HG03103 (cell line): ENCODE data around the gene EPHA6.
A peak's percentile ranks its signal among the peaks of the same experiment; 100 is the strongest.

ENCODE experiments used
- ATAC-seq: cut with Tn5 transposase; IDR thresholded peaks from one replicate; pipeline ENCODE4 v1.9.1; 2021; ENCODE audit warnings: low read depth; ENCODE audit not compliant: unreplicated experiment

The EPHA6 gene

DNA sequence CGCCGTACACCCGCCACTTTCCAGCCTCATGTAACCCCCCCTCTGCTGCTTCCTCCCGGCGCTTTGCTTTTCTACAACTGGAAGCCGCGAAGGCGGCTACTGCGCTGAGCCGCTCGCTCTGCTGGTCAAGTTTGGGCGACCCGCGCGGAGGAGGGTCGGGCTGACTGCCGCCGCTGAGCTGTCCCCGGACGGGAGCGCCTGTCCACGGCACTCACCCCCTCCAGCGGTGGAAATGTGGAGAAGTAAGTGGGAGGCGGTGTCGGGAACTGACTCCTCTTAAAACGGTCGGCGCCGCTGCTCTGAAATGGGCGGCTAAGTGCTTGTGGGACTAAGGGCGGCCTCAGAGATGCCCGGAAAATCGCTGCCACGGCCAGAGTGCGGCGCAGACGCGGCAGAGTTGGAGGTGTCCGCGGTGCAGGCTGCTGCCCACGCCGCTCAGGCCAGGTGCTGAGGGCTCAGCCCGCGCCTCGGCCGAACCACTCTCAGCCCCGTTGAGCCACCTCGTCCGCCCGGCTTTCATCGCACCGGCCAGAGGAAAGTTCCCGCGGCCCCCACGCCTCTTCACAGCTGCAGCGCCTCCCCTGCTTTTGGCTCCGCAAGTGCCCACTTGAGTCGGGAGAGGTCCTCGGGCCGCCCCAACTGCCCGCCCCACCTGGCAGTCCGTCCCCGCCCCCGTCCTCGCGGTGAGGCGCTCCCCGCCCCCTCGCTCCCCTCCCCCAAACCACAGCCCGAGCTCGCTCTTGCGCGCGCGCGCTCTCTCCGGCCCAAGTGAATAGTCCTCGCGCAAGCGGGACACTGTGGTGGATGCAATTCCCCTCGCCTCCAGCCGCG is at the start of gene EPHA6:
TSS of gene EPHA6 (plus strand) at position 775 of the 831 bp plus-strand sequence.
- ATAC-seq = peak; percentile 9

GRCh38 chr3:96776818-96777217 is 37.6 kb upstream of the EPHA6 start:
- no peak for ATAC-seq

DNA sequence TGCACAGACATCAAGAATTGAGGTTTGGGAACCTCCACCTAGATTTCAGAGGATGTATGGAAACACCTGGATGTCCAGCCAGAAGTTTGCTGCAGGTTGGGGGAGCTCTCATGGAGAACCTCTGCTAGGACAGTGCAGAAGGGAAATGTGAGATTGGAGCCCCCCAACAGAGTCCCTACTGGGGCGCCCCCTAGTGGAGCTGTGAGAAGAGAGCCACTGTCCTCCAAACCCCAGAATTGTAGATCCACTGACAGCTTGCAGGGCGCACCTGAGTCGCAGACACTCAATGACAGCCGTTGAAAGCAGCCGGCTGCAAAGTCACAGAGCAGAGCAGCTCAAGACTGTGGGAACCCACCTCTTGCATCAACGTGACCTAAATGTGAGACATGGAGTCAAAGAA is 34.6 kb upstream of the EPHA6 start:
- ATAC-seq = no peak

GRCh38 chr3:96796101-96796500 is 18.3 kb upstream of the EPHA6 start:
- no peak for ATAC-seq

DNA sequence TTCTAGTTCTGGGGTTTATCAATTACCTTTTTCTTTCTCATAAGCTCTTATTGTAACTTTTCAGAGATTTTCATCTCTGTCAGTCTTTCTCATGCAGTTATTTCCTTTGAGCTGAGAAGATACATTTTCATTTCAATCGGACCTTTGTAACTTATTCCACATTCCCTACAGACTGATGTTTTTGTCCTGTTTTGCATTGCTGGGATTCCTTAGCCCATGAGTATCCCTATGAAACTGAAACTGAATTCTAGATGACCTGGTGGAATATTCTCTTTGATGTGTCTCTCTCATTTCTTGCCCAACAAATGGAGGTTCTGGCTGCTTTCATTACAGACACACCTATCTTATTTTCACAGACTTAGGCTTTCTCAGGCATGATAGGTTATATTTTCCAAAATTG is 10.5 kb upstream of the EPHA6 start:
- no peak for ATAC-seq

- no peak for ATAC-seq
These were observed 8.1 kb upstream of the EPHA6 start for GRCh38 chr3:96806341-96806740.

DNA sequence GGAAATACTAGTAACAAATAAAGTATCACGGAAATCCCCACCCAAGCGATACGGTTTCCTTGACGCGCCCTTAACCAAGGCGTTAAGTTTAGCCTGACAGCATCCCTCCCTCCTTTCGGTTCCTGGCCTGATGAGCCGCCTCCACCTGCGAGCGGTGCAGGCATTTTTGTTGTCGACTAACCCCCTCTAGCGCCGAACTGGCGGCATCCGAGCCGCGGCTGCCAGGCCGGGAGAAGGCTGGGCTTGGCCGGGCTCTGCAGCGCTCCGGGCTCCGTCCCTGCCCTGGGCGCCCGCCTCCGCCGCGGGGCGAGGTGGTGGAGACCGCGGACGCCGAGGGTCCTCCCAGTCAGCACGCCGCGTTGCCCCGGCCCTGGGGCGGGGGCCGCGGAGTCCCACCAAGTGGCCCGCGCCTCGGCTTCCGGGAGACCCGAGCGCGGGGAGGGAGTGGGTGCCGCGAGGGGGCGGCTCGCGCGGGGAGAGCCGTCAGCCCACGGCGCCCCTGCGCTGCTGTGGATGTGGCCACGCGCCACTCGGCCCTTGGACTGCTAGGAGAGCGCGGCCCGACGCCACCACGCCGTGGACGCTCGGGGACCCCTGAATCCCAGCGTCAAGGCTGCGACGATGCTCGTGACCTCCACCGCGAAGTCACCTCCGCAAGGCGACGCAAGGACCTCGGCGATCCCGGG is 1.1 kb upstream of the EPHA6 start:
- ATAC-seq = peak; percentile 99

- no peak for ATAC-seq
These were observed 515 bp downstream of the EPHA6 start for GRCh38 chr3:96814651-96815567.

GRCh38 chr3:96831175-96831574 is 16.8 kb downstream of the EPHA6 start:
- no peak for ATAC-seq

GRCh38 chr3:96833301-96833700 is 18.9 kb downstream of the EPHA6 start:
- ATAC-seq = no peak

DNA sequence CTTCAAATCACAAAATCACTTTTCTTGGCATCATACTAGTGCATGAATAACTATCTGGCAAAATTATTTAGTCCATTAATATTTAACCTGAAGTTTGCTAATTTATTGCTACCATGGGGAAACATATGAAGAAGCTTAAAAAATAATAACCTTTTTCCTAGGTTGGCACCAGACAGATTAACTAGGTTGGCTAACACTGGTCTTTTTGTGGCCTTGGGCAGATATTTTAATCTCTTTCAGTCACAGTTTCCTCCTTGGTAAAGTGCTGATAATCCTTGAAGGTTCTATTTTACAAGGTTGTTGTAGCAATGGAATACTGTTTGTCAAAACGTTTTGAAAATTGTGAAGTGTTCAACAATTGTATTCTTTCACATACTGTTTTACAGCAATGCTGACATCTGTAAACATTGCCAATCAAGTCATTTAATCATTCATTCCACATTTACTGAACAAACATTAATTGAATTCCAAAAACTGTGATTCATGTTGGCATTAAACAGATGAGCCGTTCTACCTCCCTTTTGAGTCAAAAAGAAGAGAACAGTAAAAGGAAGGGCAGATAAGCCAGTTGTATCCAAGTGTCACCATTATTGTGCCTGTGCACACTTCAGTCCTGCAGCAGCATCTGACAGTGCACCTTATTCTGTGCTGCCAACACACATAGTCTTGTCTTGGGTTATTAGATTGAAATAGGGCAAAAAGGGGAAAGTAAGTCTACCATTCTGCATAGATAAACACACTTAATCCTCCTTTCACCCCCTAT is 21.9 kb downstream of the EPHA6 start:
- no peak for ATAC-seq

GRCh38 chr3:96843505-96844203 is 29.3 kb downstream of the EPHA6 start:
- no peak for ATAC-seq

GRCh38 chr3:96844204-96844514 is 29.8 kb downstream of the EPHA6 start:
- ATAC-seq = no peak

DNA sequence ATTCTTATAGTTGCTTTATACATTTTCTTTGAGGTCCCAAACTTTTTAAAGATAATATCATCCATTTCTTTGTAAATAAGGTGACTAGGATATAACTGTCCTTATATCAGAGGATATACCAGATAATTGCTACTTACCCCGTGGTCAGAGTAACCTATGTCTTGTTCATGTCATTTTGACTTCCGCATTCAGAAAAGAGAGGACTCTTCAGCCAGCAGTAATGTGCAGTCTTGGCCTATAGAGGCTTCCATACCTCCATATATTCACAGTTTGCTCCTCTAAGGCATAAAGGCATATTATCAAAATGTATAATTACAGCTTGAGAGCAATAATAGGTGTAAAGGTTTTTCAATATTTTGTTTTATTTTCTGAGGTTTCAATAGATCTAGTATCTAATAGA is 38.5 kb downstream of the EPHA6 start:
- ATAC-seq = no peak

DNA sequence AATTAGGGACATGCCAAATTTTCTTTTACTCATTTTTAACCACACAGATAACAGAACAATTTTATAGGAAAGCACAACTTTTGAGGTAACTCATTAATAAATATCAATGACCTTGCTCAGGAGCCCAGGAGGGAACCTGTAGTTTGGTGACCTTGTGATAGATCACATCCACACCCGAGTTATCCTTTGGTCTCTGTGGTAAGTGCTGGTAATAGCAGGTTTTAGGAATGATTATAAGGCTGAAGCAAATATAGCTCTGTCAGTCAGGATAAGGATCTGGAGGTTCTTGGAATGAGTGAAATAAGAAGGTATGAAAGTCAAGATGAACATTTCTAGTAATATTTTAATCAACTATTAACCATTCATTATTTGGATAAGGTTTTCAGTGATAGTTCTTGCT is 46.5 kb downstream of the EPHA6 start:
- no peak for ATAC-seq

- no peak for ATAC-seq
These were observed 48.8 kb downstream of the EPHA6 start for GRCh38 chr3:96863129-96863740.

- ATAC-seq = no peak
These were observed 51.2 kb downstream of the EPHA6 start for GRCh38 chr3:96865605-96866004.

DNA sequence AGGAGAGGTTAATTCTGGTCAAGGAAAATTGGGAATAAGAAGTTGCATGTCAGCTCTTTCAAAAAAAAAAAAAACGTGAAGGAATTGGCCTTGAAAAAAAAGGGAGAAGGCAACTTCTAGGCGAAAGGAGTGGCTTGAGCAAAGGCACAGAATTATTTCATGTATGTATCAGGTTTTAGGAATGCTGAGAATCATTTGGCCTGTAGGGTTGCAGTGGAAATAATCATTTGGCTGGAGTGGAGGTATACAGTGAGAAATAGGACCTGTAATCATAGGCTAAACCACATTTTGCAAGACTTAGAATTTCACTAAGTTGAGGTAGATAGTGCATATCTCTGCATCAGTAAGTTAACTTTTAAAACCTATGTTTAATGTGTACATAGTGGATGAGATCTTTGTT is 54.9 kb downstream of the EPHA6 start:
- no peak for ATAC-seq

DNA sequence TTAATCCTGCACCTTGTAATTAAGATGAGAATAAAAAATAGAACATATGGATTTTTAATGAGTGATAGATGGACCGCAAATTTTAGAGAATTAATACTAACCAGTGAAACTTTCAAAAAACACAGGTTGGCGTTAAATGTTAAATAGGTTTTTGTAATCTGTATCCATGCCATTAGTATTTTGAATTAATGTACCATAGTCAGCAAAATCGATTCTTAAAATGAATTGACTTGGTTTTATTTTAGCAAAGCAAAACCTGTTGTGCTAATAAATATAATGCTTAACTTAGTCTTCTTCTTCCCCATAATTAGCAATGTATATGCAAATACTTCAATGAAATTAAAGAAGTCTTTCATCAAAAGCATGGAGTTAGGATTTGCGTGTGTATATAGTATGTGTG is 63.1 kb downstream of the EPHA6 start:
- no peak for ATAC-seq
